Prostate gland (tissue), 2 donors: ENCODE results near the gene HDGFL3. TPM values are rescaled to one million over a fixed set of nuclear protein-coding genes. Genes with fewer than 3 reads are reported as not detected.

Source experiments
- DNase-seq: peaks from one replicate; pipeline ENCODE4 v3.0.0-alpha.2; 2019; ENCODE audit warnings: low spot score
- H3K27ac ChIP-seq, 2 donors: fragments of 200-600 bp; sonication (generic); 2 replicates each; pipeline ENCODE4 v1.5.1; 2017 to 2019
- H3K27me3 ChIP-seq: fragments of 200-600 bp; sonication (generic); replicated peaks from 2 replicates; pipeline ENCODE4 v1.5.1; 2019; ENCODE audit not compliant: insufficient read depth
- H3K36me3 ChIP-seq, 2 donors: fragments of 200-600 bp; sonication (generic); 1 replicate in 1 of 2; 2 replicates in 1 of 2; pipeline versions ENCODE4 v1.5.1 to v1.8.1; 2017 to 2019
- H3K4me1 ChIP-seq: fragments of 200-600 bp; sonication (generic); replicated peaks from 2 replicates; pipeline ENCODE4 v1.5.1; 2019
- H3K4me3 ChIP-seq, 2 donors: fragments of 200-600 bp; sonication (generic); 2 replicates each; pipeline ENCODE4 v1.5.1; 2017 to 2019
- H3K9me3 ChIP-seq: fragments of 200-600 bp; sonication (generic); 2 replicates; pipeline ENCODE4 v1.5.1; 2017
- CTCF ChIP-seq, 4 experiments: fragments of 200-600 bp in 2 of 4; fragments of 450-650 bp in 2 of 4; sonication (generic) in 2 of 4; IDR thresholded peaks; 1 replicate in 3 of 4; 2 replicates in 1 of 4; pipeline ENCODE4 v1.5.1; 2016 to 2019; ENCODE audit warnings: antibody characterized with exemption in 4 of 4, mild to moderate bottlenecking in 2 of 4, moderate library complexity in 2 of 4
- POLR2A ChIP-seq: fragments of 450-650 bp; IDR thresholded peaks from one replicate; pipeline ENCODE4 v1.6.1; 2016; ENCODE audit warnings: antibody characterized with exemption, mild to moderate bottlenecking
- POLR2AphosphoS5 ChIP-seq: sonication (generic); formaldehyde crosslinking; IDR thresholded peaks from one replicate; pipeline ENCODE4 v1.6.1; 2017; ENCODE audit warnings: antibody characterized with exemption
- WGBS: methylation state at CpG from one replicate; pipeline ENCODE4 v1.1.5; 2018; 5-methylcytosine and 5-hydroxymethylcytosine counted together
- intact Hi-C: fragments of 100-400 bp; cut with DNase I; formaldehyde crosslinking; loops from one replicate; pipeline ENCODE4 v1.14.2; 2022
- total RNA-seq, 2 donors: library from RNA; depleted of rRNA; stranded (reverse); fragments of >200 nt; gene quantifications; one replicate each; pipeline ENCODE4 v1.1.0, GENCODE V29; 2016

Gene HDGFL3
- total RNA-seq, 2 donors from 2014 or later, result 19.4 to 55.4 TPM

DNA sequence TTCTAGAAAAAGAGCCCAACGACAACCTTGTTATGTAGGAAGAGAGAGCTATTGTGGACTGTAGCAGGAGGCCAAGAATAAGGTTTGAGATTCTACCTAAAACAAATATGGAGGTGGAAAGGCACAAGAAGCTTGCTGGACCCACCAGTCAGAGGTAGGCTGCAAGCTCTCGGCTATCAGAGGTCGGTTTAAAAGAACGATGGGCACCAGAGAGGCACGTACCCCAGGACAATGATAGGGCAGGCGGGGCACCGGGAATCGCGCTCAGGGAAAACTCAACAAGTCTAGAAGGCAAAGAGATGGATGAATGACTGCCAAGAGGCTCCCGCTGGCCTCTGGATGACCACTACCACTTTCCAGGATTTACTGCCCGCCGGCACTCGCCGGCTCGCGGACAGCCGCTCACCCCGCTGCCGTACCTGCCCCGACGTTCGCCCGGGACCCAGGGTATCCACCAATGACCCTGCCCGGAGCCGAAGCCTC lies 1.1 kb downstream of the HDGFL3 start:
- H3K27me3 ChIP-seq, result no peaks in the 10 kb centered on the region
- TF ChIP-seq POLR2A (no peak), POLR2AphosphoS5 (no peak), CTCF (IDR thresholded peaks at IDR 0.05) (no peak)
- H3K9me3 ChIP-seq, result no peaks in the 10 kb centered on the region
- 3% methylated on average over 9 of the region's 25 CpGs for WGBS
- H3K4me3 ChIP-seq, result peak overlapping the region; percentile 81 to 91
- no peak for DNase-seq
- H3K36me3 ChIP-seq, result no peaks in the 10 kb centered on the region
- intact Hi-C loops, result loop anchor here (1.0 to 5.0 kb wide), 2 partner anchors 139 to 194 kb away; partner anchors contain the start of genes BTBD1 and C15orf40
- H3K4me1 ChIP-seq, result no peaks in the 10 kb centered on the region
- H3K27ac ChIP-seq, result peak overlapping the region; percentile 92 to 93

- DNase-seq, result no peak
- 14% methylated on average over 4 of the region's 4 CpGs for WGBS
- H3K27ac ChIP-seq, result peak overlapping the region in 1 of 2 donors; percentile 93
- no peak overlapping the region for H3K4me3 ChIP-seq
- no peak for TF ChIP-seq CTCF (IDR thresholded peaks at IDR 0.05)
- TF ChIP-seq POLR2AphosphoS5, result no peak
- TF ChIP-seq POLR2A, result no peak
- no peaks in the 10 kb centered on the region for H3K4me1 ChIP-seq
- intact Hi-C loops, result loop anchor here (5.0 kb wide), 1 partner anchor 194 kb away; the partner anchor contains the start of gene C15orf40
- H3K36me3 ChIP-seq, result no peaks in the 10 kb centered on the region
- H3K9me3 ChIP-seq, result no peaks in the 10 kb centered on the region
- no peaks in the 10 kb centered on the region for H3K27me3 ChIP-seq
Measured at GRCh38 chr15:83205725-83206324, 1.8 kb downstream of the HDGFL3 start.

- Histone ChIP-seq H3K4me3 (no peak overlapping the region), H3K36me3 (no peaks in the 10 kb centered on the region), H3K27ac (no peak overlapping the region), H3K27me3 (no peaks in the 10 kb centered on the region), H3K4me1 (no peaks in the 10 kb centered on the region), H3K9me3 (no peaks in the 10 kb centered on the region)
- DNase-seq, result no peak
- TF ChIP-seq POLR2AphosphoS5 (no peak), POLR2A (no peak), CTCF (IDR thresholded peaks at IDR 0.05) (no peak)
- WGBS, result 74% methylated on average over 3 of the region's 3 CpGs
- intact Hi-C loops, result loop anchor here (5.0 kb wide), 1 partner anchor 192 kb away; the partner anchor contains the start of gene C15orf40
Measured at GRCh38 chr15:83204697-83205096, 2.9 kb downstream of the HDGFL3 start.

GRCh38 chr15:83203543-83203942 lies 4.1 kb downstream of the HDGFL3 start:
- TF ChIP-seq CTCF (IDR thresholded peaks at IDR 0.05) (no peak), POLR2AphosphoS5 (no peak), POLR2A (no peak)
- no peaks in the 10 kb centered on the region for H3K27me3 ChIP-seq

DNA sequence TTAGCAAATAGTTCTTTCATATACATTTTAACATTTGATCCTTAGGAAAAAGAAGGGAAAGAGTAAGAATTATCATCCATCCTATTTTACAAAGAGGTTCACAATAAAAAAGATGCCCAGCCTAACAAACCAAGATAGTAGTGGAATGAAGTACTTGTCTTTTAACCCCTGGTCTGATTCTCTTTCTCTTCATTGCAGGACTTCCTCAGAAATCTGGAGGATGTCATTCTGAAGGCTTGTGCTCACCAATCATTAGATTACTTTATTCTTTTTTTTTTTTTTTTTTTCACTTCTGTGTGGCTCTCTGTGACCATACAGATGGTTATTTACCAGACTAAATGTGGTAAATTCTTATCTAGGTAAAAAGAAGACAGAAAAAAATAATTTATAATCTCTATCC lies 7.0 kb downstream of the HDGFL3 start:
- TF ChIP-seq CTCF (IDR thresholded peaks at IDR 0.05), result no peak
- no peak for TF ChIP-seq POLR2A
- TF ChIP-seq POLR2AphosphoS5, result no peak
- Histone ChIP-seq H3K9me3 (no peaks in the 10 kb centered on the region), H3K4me1 (no peaks in the 10 kb centered on the region), H3K36me3 (no peaks in the 10 kb centered on the region), H3K27ac (no peak overlapping the region), H3K4me3 (no peak overlapping the region), H3K27me3 (no peaks in the 10 kb centered on the region)
- DNase-seq, result no peak
- intact Hi-C loops, result no loop called here

More at GRCh38 chr15:83203543-83203942, 4.1 kb downstream of the HDGFL3 start:
- 90% methylated on average over 4 of the region's 4 CpGs for WGBS
- no peak for DNase-seq
- H3K4me1 ChIP-seq, result no peaks in the 10 kb centered on the region
- no peak overlapping the region for H3K27ac ChIP-seq
- intact Hi-C loops, result no loop called here
- H3K4me3 ChIP-seq, result no peak overlapping the region
- H3K36me3 ChIP-seq, result no peaks in the 10 kb centered on the region
- H3K9me3 ChIP-seq, result no peaks in the 10 kb centered on the region
